Gastroesophageal sphincter (tissue), 4 donors: Measurements from ENCODE around the gene SMARCA2. TPM values are rescaled to one million over a fixed set of nuclear protein-coding genes. Genes with fewer than 3 reads are reported as not detected.

Experiments used
- ATAC-seq: fragments of 150-250 bp; one replicate; pipeline ENCODE4 v1.9.1; 2016; ENCODE audit warnings: mild to moderate bottlenecking, moderate library complexity
- H3K27ac ChIP-seq, 4 donors: fragments of 200-600 bp; sonication (generic) in 3 of 4; 1 replicate in 3 of 4; 2 replicates in 1 of 4; pipeline ENCODE4 v1.5.1; 2016 to 2019
- H3K27me3 ChIP-seq: fragments of 200-600 bp; sonication (generic); one replicate; pipeline ENCODE4 v1.5.1; 2019
- H3K36me3 ChIP-seq, 2 donors: fragments of 200-600 bp; sonication (generic); one replicate each; pipeline ENCODE4 v1.5.1; 2019; ENCODE audit warnings: control low read depth in 1 of 2
- H3K4me1 ChIP-seq, 3 donors: fragments of 200-600 bp; sonication (generic); 1 replicate in 2 of 3; 2 replicates in 1 of 3; pipeline ENCODE4 v1.5.1; 2016 to 2019; ENCODE audit warnings: control low read depth in 2 of 3
- H3K4me3 ChIP-seq, 2 donors: fragments of 200-600 bp; sonication (generic); one replicate each; pipeline ENCODE4 v1.5.1; 2019; ENCODE audit warnings: mild to moderate bottlenecking in 1 of 2, moderate library complexity in 1 of 2
- H3K9me3 ChIP-seq, 3 donors: fragments of 200-600 bp; sonication (generic); one replicate each; pipeline ENCODE4 v1.5.1; 2017 to 2019; ENCODE audit warnings: control low read depth in 2 of 3
- EP300 ChIP-seq: sonication (generic); formaldehyde crosslinking; IDR thresholded peaks from one replicate; pipeline ENCODE4 v1.6.1; 2017; ENCODE audit warnings: antibody characterized with exemption, mild to moderate bottlenecking
- POLR2A ChIP-seq, 2 donors: fragments of 450-650 bp; IDR thresholded peaks; one replicate each; pipeline ENCODE4 v1.6.1; 2017; ENCODE audit warnings: antibody characterized with exemption in 2 of 2, mild to moderate bottlenecking in 2 of 2, moderate library complexity in 1 of 2
- POLR2AphosphoS5 ChIP-seq: sonication (generic); formaldehyde crosslinking; IDR thresholded peaks from one replicate; pipeline ENCODE4 v1.6.1; 2017; ENCODE audit warnings: antibody characterized with exemption
- WGBS, 2 donors: methylation state at CpG; one replicate each; pipeline ENCODE4 v1.1.5; 2018; ENCODE audit warnings: low coverage in 1 of 2; 5-methylcytosine and 5-hydroxymethylcytosine counted together
- total RNA-seq, 4 donors: library from RNA; depleted of rRNA; stranded (reverse); fragments of >200 nt; gene quantifications; one replicate each; pipeline ENCODE4 v1.1.0, GENCODE V29; 2016
- TF ChIP-seq, protein P1 (sequence below), 4 experiments: fragments of 200-600 bp in 2 of 4; fragments of 450-650 bp in 2 of 4; sonication (generic) in 1 of 4; IDR thresholded peaks; one replicate each; pipeline ENCODE4 v1.5.1; 2017 to 2019; ENCODE audit warnings: antibody characterized with exemption in 4 of 4, mild to moderate bottlenecking in 2 of 4, moderate library complexity in 2 of 4

The SMARCA2 gene
- total RNA-seq, 4 donors from 2014 or later = 90.5 to 133 (median 98.5) TPM

DNA sequence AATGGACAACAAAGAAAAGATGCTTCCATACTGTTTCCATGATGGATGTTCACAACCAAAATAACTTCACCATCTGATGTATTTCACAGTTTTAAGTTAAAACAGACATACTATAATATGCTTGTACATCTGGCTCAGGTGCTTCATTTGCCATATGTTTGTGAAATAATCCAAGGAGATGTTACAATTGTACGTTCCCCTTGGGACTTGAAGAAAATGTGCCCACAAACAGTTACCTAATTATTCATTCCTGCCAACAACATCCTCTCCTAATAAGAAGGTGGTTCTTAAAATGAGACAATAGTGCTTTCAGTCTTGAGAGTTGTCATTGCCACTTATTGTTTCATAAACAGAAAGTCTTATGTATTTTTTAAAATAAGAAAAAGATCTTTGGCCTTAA, 33.1 kb upstream of the SMARCA2 start:
- Histone ChIP-seq H3K4me3 (no peak overlapping the region), H3K36me3 (no peaks in the 10 kb centered on the region), H3K9me3 (no peaks in the 10 kb centered on the region), H3K4me1 (peaks cover 0 to 9% (median 0%) of the 10 kb centered on the region in 3 donors), H3K27me3 (no peaks in the 10 kb centered on the region), H3K27ac (no peak overlapping the region)
- ATAC-seq = no peak
- TF ChIP-seq, protein P1, sequence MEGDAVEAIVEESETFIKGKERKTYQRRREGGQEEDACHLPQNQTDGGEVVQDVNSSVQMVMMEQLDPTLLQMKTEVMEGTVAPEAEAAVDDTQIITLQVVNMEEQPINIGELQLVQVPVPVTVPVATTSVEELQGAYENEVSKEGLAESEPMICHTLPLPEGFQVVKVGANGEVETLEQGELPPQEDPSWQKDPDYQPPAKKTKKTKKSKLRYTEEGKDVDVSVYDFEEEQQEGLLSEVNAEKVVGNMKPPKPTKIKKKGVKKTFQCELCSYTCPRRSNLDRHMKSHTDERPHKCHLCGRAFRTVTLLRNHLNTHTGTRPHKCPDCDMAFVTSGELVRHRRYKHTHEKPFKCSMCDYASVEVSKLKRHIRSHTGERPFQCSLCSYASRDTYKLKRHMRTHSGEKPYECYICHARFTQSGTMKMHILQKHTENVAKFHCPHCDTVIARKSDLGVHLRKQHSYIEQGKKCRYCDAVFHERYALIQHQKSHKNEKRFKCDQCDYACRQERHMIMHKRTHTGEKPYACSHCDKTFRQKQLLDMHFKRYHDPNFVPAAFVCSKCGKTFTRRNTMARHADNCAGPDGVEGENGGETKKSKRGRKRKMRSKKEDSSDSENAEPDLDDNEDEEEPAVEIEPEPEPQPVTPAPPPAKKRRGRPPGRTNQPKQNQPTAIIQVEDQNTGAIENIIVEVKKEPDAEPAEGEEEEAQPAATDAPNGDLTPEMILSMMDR (IDR thresholded peaks at IDR 0.05) = no peak
- TF ChIP-seq EP300 (no peak), POLR2AphosphoS5 (no peak), POLR2A (IDR thresholded peaks at IDR 0.05) (no peak)
- 50% methylated on average over 1 of the region's 1 CpG; no CpG with 5 or more reads in 1 of the 2 donors for WGBS, 2 donors

- Histone ChIP-seq H3K27me3 (no peaks in the 10 kb centered on the region), H3K4me1 (no peaks in the 10 kb centered on the region), H3K27ac (no peak overlapping the region), H3K4me3 (no peak overlapping the region), H3K9me3 (no peaks in the 10 kb centered on the region), H3K36me3 (no peaks in the 10 kb centered on the region)
- TF ChIP-seq POLR2A (IDR thresholded peaks at IDR 0.05) = no peak
- no peak for TF ChIP-seq POLR2AphosphoS5
- TF ChIP-seq, protein P1 (IDR thresholded peaks at IDR 0.05) = no peak
- TF ChIP-seq EP300 = no peak
- ATAC-seq = no peak
These were observed 28.8 kb upstream of the SMARCA2 start for GRCh38 chr9:1986341-1986740.

DNA sequence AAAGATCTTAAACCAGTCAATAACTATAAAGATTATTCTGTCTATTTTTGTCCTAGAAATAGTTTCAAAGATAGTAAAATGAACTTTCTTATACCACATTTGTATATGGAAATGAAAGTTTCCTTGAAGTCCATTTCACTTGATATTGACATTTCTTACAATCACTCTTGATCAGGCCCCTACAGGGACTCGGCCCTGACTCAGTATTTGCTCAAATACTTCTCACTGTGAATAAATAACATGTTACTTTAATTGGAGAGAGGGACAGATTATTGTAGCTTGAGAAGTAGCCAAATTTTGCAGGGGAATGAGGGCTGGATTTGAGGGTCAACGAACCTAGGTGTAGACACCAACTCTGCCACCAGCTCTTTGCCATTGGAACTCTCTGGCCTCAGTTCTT, 25.6 kb upstream of the SMARCA2 start:
- Histone ChIP-seq H3K9me3 (no peaks in the 10 kb centered on the region), H3K4me3 (no peak overlapping the region), H3K36me3 (no peaks in the 10 kb centered on the region), H3K27me3 (no peaks in the 10 kb centered on the region), H3K27ac (no peak overlapping the region), H3K4me1 (no peaks in the 10 kb centered on the region)
- WGBS, 2 donors = 75 to 85% methylated on average over 2 of the region's 2 CpGs
- TF ChIP-seq, protein P1 (IDR thresholded peaks at IDR 0.05) = no peak
- TF ChIP-seq POLR2AphosphoS5 = no peak
- no peak for TF ChIP-seq POLR2A (IDR thresholded peaks at IDR 0.05)
- no peak for TF ChIP-seq EP300
- ATAC-seq = no peak

- no peak overlapping the region for H3K27ac ChIP-seq
- H3K4me3 ChIP-seq = no peak overlapping the region
- WGBS, 2 donors = 81 to 87% methylated on average over 5 of the region's 5 CpGs
- no peaks in the 10 kb centered on the region for H3K4me1 ChIP-seq
- no peaks in the 10 kb centered on the region for H3K36me3 ChIP-seq
- TF ChIP-seq, protein P1 (IDR thresholded peaks at IDR 0.05) = no peak
- TF ChIP-seq POLR2A (IDR thresholded peaks at IDR 0.05) = no peak
- TF ChIP-seq POLR2AphosphoS5 = no peak
- no peak for TF ChIP-seq EP300
- no peak for ATAC-seq
- H3K9me3 ChIP-seq = no peaks in the 10 kb centered on the region
- H3K27me3 ChIP-seq = no peaks in the 10 kb centered on the region
These were observed 21.0 kb upstream of the SMARCA2 start for GRCh38 chr9:1994180-1994579.

- no peak for ATAC-seq
- H3K27me3 ChIP-seq = no peaks in the 10 kb centered on the region
- no peak overlapping the region for H3K4me3 ChIP-seq
- WGBS, 2 donors = 93% methylated on average over 1 of the region's 1 CpG; no CpG with 5 or more reads in 1 of the 2 donors
- no peaks in the 10 kb centered on the region for H3K36me3 ChIP-seq
- no peaks in the 10 kb centered on the region for H3K9me3 ChIP-seq
- TF ChIP-seq POLR2A (IDR thresholded peaks at IDR 0.05) (no peak), EP300 (no peak), POLR2AphosphoS5 (no peak)
- TF ChIP-seq, protein P1 (IDR thresholded peaks at IDR 0.05) = no peak
- no peak overlapping the region for H3K27ac ChIP-seq
- no peaks in the 10 kb centered on the region for H3K4me1 ChIP-seq
These were observed 20.1 kb upstream of the SMARCA2 start for GRCh38 chr9:1995084-1995483.
